Mesendoderm (in vitro differentiated cells): Measurements from ENCODE around the gene MICAL2.

Experiments used
- DNase-seq: peaks from one replicate; pipeline ENCODE4 v3.0.0; 2013
- H2AK5ac ChIP-seq: 2 replicates; pipeline ENCODE4 v1.6.1; 2013; ENCODE audit warnings: low read length, inconsistent platforms
- H2BK120ac ChIP-seq: 2 replicates; pipeline ENCODE4 v1.6.1; 2013; ENCODE audit warnings: low read depth, mild to moderate bottlenecking, low read length, moderate library complexity, mixed read lengths
- H2BK15ac ChIP-seq: replicated peaks from 2 replicates; pipeline ENCODE4 v1.6.1; 2013; ENCODE audit warnings: low read depth, mild to moderate bottlenecking, moderate library complexity
- H2BK5ac ChIP-seq: 2 replicates; pipeline ENCODE4 v1.6.1; 2013; ENCODE audit warnings: low read length, inconsistent platforms
- H3K18ac ChIP-seq: 2 replicates; pipeline ENCODE4 v1.6.1; 2013; ENCODE audit warnings: mild to moderate bottlenecking, low read length, mixed read lengths
- H3K23ac ChIP-seq: one replicate; pipeline ENCODE4 v1.6.1; 2013; ENCODE audit warnings: low read length
- H3K27ac ChIP-seq: 2 replicates; pipeline ENCODE4 v1.5.1; 2013; ENCODE audit warnings: low read depth, mild to moderate bottlenecking, inconsistent platforms, low read length, moderate library complexity
- H3K27me3 ChIP-seq: 2 replicates; pipeline ENCODE4 v1.6.1; 2013; ENCODE audit warnings: low read length, control low read depth, mild to moderate bottlenecking, inconsistent platforms; ENCODE audit not compliant: insufficient read depth, poor library complexity
- H3K36me3 ChIP-seq: 2 replicates; pipeline ENCODE4 v1.6.1; 2013; ENCODE audit warnings: low read length, inconsistent platforms; ENCODE audit not compliant: control insufficient read depth, insufficient read depth
- H3K4ac ChIP-seq: one replicate; pipeline ENCODE4 v1.6.1; 2013; ENCODE audit warnings: low read depth, mild to moderate bottlenecking, low read length, moderate library complexity
- H3K4me1 ChIP-seq: 2 replicates; pipeline ENCODE4 v1.6.1; 2013; ENCODE audit warnings: low read depth, low read length, inconsistent platforms; ENCODE audit not compliant: control insufficient read depth
- H3K4me2 ChIP-seq: 2 replicates; pipeline ENCODE4 v1.6.1; 2013; ENCODE audit warnings: low read length
- H3K4me3 ChIP-seq: 2 replicates; pipeline ENCODE4 v1.5.1; 2013; ENCODE audit warnings: mild to moderate bottlenecking, low read length
- H3K56ac ChIP-seq: one replicate; pipeline ENCODE4 v1.6.1; 2013; ENCODE audit warnings: low read length
- H3K79me1 ChIP-seq: 2 replicates; pipeline ENCODE4 v1.6.1; 2013; ENCODE audit warnings: low read length, inconsistent platforms
- H3K79me2 ChIP-seq: 2 replicates; pipeline ENCODE4 v1.6.1; 2013; ENCODE audit warnings: mild to moderate bottlenecking, low read length; ENCODE audit not compliant: control insufficient read depth, insufficient read depth
- H3K9ac ChIP-seq: 2 replicates; pipeline ENCODE4 v1.6.1; 2013; ENCODE audit warnings: low read length, inconsistent platforms
- H4K5ac ChIP-seq: one replicate; pipeline ENCODE4 v1.6.1; 2013; ENCODE audit warnings: low read length
- H4K8ac ChIP-seq: one replicate; pipeline ENCODE4 v1.6.1; 2013; ENCODE audit warnings: low read depth, mild to moderate bottlenecking, control low read depth, low read length, moderate library complexity
- WGBS: extraction: QIAGEN DNeasy Blood & Tissue Kit; methylation state at CpG from one replicate; pipeline ENCODE4 v1.1.7; 2013; ENCODE audit warnings: low lambda C conversion rate, missing lambda C conversion rate; ENCODE audit not compliant: insufficient coverage; ENCODE audit errors: extremely low coverage; 5-methylcytosine and 5-hydroxymethylcytosine counted together

Gene MICAL2

DNA sequence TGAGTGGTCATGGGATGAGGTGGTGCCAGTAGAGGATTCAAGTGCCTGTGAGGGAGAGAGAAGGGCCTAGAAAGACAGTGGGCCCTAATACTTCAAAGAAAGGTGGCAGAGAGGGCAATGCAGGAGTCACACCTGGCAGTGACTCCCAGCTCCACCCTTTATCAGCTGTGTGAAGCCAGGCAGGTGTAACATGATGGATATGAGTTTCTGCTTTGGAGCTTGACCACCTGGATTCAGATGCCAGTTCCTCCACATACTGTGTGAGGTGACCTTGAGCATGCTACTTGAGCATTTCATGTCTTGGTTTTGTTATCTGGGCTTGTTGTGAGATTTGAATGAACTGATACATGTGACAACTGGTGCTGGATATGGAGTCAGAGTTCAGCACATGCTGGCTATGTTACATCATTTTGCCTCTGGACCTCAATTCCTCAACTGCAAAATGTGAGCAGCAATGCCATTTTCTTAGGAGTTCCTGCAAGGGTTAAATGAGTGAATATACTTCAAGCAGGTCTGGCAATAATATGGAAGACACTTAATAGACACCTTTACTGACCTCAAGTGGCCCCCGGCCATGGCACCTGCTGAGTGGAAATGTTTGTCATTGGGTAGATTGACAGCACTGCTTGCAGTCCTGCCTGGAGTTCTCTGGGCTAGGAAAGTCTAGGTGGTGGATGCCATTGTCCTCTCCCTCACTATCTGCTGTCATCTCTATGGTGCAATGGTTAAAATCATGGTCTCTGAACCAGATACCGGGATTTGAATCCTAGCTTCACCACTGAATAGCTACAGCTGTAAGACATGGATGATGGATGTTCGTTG is 83.3 kb downstream of the MICAL2 start:
- Histone ChIP-seq H2BK5ac (no peak overlapping the region), H3K4me2 (no peak overlapping the region), H3K79me2 (no peaks in the 10 kb centered on the region), H2BK120ac (no peak overlapping the region), H2BK15ac (no peak overlapping the region), H4K5ac (no peak overlapping the region), H4K8ac (no peak overlapping the region), H2AK5ac (no peak overlapping the region), H3K9ac (no peak overlapping the region), H3K18ac (no peak overlapping the region), H3K4ac (no peak overlapping the region), H3K27me3 (no peaks in the 10 kb centered on the region), H3K23ac (no peak overlapping the region), H3K4me3 (no peak overlapping the region), H3K4me1 (no peaks in the 10 kb centered on the region), H3K27ac (no peak overlapping the region), H3K79me1 (no peaks in the 10 kb centered on the region), H3K56ac (no peak overlapping the region), H3K36me3 (no peaks in the 10 kb centered on the region)
- no peak for DNase-seq
- WGBS = no CpG with 5 or more reads among the region's 3 CpGs

DNA sequence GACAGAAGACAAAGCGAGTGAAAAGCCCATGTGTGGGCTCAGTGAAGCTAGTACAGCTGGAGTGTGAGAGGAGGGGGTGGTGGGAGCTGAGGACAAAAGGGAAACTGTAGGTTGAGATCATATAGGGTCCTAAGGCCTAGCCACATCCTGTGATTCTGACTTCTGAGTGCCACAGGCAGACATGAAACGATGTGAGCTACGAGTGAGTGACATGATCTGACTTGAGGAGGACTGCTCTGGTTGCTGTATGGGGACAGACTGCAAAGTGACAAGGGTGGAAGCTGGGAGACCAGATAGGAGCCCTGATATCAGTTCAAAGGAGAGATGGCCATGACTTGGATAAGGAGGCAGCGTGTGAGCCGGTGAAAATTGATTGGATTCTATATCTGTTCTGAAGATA is 85.4 kb downstream of the MICAL2 start:
- H3K4me2 ChIP-seq = no peak overlapping the region
- no peaks in the 10 kb centered on the region for H3K79me2 ChIP-seq
- H3K23ac ChIP-seq = no peak overlapping the region
- H2AK5ac ChIP-seq = no peak overlapping the region
- WGBS = 100% methylated on average over 2 of the region's 5 CpGs
- no peaks in the 10 kb centered on the region for H3K79me1 ChIP-seq
- no peak overlapping the region for H2BK15ac ChIP-seq
- H3K27me3 ChIP-seq = no peaks in the 10 kb centered on the region
- H3K36me3 ChIP-seq = no peaks in the 10 kb centered on the region
- H3K18ac ChIP-seq = no peak overlapping the region
- H2BK5ac ChIP-seq = peak overlapping the region; percentile 39
- H4K5ac ChIP-seq = no peak overlapping the region
- no peak overlapping the region for H3K27ac ChIP-seq
- no peak overlapping the region for H2BK120ac ChIP-seq
- no peak overlapping the region for H3K56ac ChIP-seq
- no peak overlapping the region for H3K4me3 ChIP-seq
- no peak overlapping the region for H3K4ac ChIP-seq
- peaks cover 9% of the 10 kb centered on the region for H3K4me1 ChIP-seq
- DNase-seq = peak; percentile 71
- H3K9ac ChIP-seq = no peak overlapping the region
- H4K8ac ChIP-seq = no peak overlapping the region

DNA sequence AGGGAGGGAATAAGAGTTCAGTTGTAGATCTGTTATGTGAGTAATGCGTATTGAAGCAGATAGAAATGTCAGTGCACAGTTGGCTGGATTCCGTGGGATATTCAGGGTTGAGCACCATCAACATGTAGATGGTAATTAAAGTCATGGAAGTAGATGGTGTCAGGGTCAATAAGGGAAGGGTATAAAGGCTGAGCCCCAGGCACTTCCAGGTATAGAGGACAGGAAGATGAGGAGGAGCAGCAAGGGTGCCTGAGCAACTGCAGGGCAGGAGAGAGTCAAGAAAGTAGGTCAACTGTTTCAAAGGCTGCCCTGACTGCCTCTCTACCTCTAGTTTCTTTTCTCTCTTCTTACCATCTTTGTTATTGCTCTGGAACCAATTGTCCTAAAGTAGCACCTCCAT is 85.9 kb downstream of the MICAL2 start:
- no peak overlapping the region for H3K4ac ChIP-seq
- H3K36me3 ChIP-seq = no peaks in the 10 kb centered on the region
- no peak overlapping the region for H3K4me3 ChIP-seq
- peak overlapping the region; percentile 46 for H2BK5ac ChIP-seq
- H3K18ac ChIP-seq = no peak overlapping the region
- no peaks in the 10 kb centered on the region for H3K79me1 ChIP-seq
- no peak overlapping the region for H2BK120ac ChIP-seq
- no peak overlapping the region for H4K5ac ChIP-seq
- H3K4me2 ChIP-seq = no peak overlapping the region
- DNase-seq = no peak
- H3K79me2 ChIP-seq = no peaks in the 10 kb centered on the region
- H3K27me3 ChIP-seq = no peaks in the 10 kb centered on the region
- no peak overlapping the region for H4K8ac ChIP-seq
- no peak overlapping the region for H3K27ac ChIP-seq
- H2BK15ac ChIP-seq = no peak overlapping the region
- peaks cover 10% of the 10 kb centered on the region for H3K4me1 ChIP-seq
- H3K9ac ChIP-seq = no peak overlapping the region
- WGBS = no CpG with 5 or more reads among the region's 2 CpGs
- H3K56ac ChIP-seq = no peak overlapping the region
- H2AK5ac ChIP-seq = no peak overlapping the region
- no peak overlapping the region for H3K23ac ChIP-seq

DNA sequence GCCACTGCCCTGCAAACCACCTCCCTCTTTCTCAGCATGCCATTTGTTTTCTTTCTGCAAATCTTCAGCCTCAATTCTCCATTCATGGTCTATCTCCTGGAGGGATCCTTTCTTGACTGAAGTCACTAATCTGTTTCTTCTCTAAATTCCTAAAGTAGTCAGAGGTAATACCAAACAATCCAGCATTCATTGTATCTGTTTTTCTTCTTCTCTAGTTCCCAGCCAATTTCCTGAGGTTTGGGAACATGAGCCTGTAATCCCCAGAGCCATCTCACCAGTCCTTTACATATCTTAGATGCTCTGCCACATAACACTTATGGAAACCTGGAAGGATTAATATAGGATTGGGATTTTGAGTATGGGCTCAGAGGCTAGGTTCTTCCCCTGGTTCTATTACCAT is 86.5 kb downstream of the MICAL2 start:
- no peaks in the 10 kb centered on the region for H3K36me3 ChIP-seq
- no peak overlapping the region for H4K5ac ChIP-seq
- H3K9ac ChIP-seq = no peak overlapping the region
- H3K23ac ChIP-seq = no peak overlapping the region
- no peak overlapping the region for H3K56ac ChIP-seq
- no peak overlapping the region for H2BK5ac ChIP-seq
- no peak overlapping the region for H2BK120ac ChIP-seq
- H2BK15ac ChIP-seq = no peak overlapping the region
- peaks cover 13% of the 10 kb centered on the region for H3K4me1 ChIP-seq
- no peak overlapping the region for H3K4me3 ChIP-seq
- H3K4me2 ChIP-seq = no peak overlapping the region
- no peak overlapping the region for H3K4ac ChIP-seq
- H3K79me1 ChIP-seq = no peaks in the 10 kb centered on the region
- DNase-seq = no peak
- no peak overlapping the region for H3K27ac ChIP-seq
- H3K79me2 ChIP-seq = no peaks in the 10 kb centered on the region
- no peak overlapping the region for H4K8ac ChIP-seq
- H3K27me3 ChIP-seq = no peaks in the 10 kb centered on the region
- H2AK5ac ChIP-seq = no peak overlapping the region
- H3K18ac ChIP-seq = no peak overlapping the region

DNA sequence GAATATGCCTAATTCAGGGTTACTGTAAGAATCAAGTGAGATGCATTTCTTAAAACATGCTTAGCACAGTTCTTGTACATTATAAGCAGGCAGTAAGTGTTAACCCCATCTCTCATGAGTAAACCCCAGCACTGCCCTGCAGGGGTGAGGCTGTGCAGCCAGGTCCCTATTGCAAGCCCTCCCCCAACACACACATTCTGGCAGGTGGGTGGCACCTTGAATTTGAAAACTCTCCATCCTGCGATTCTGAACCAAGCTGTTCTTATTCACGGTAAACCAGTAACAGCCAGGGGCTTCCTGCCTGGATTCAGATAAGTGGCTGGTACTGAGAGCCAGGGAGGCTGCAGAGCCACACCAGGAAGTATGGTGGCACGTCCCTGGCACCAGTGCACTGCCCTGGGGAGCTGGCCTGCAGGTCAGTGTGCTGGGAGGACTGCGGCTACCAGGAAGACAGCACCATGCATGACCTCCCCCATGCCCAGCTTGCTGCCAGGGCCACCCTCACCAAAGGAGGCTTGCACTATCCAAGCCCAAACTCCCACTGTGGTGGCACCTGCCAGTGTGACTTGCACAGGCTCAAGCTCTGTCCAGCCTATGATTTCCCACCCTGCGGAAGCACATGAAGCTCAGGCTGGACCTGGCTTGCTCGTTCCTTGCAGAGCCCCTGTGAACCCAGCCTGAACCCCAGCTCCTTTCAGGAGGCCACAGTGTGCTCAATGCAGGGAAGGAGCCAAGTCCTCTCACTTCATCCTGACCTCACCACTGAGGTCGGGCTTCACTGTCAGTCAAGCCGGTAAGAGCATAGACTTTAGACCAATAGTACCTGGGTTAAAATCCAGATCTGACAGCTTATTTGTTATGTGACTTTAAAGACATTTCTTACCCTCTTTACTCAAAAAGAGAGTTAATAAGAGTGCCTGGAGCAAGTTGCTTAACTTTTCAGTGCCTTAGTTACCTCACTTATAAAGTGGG is 88.1 kb downstream of the MICAL2 start:
- no CpG with 5 or more reads among the region's 8 CpGs for WGBS
- Histone ChIP-seq H3K79me1 (no peaks in the 10 kb centered on the region), H2BK5ac (no peak overlapping the region), H3K23ac (no peak overlapping the region), H3K27me3 (no peaks in the 10 kb centered on the region), H2BK15ac (no peak overlapping the region), H3K36me3 (no peaks in the 10 kb centered on the region), H3K56ac (no peak overlapping the region), H3K4ac (no peak overlapping the region), H2BK120ac (no peak overlapping the region), H3K4me1 (peaks cover 13% of the 10 kb centered on the region), H3K4me3 (no peak overlapping the region), H4K5ac (no peak overlapping the region), H3K9ac (no peak overlapping the region), H3K4me2 (no peak overlapping the region), H3K18ac (no peak overlapping the region), H3K27ac (no peak overlapping the region), H4K8ac (no peak overlapping the region), H2AK5ac (no peak overlapping the region), H3K79me2 (no peaks in the 10 kb centered on the region)
- DNase-seq = no peak
